NCI-H2171 (cell line): Measurements from ENCODE around the gene HOXD9.

Source experiments
- DNase-seq: peaks from one replicate; lab custom pipeline; 2025; lab: John Stamatoyannopoulos, UW

Gene HOXD9

DNA sequence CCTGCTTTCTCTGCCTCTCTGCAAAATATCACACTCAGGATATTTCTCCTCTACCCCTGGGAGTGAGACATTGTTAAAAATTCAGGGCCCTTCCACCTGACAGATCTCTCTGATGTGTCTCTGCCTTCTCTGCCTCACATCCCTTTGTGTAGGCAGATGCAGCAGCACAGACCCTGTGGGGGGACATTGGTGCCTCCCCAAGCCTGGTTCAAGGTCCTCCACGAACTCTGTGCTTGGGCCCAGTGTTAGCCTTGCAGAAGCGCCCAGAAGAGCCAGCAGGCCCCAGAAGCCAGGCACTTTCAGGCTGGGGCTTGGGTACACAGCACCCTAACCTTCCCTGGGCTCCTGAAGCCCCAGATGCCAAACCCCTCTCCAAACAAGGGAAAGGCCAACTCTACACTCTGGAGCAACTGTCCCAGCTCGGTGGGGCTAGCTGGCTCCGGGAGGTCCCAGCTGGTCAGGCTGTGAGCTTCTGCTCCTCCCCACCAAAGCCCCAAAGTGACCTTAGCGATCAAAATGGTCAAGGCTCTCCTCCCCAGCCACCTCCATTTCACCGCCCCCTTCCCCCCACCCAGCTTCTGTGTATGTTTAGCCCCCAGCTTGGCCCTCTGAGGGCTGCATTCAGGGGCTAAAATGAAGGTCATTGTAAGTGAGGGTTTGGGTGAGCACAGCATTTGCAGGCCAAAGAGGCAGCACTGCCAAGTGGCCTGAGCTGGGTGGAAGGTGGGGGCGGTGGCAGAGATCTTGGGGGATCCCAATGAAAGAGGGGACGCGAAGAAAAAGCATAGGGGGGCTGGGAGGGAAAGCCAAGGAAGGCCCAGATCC lies 2.6 kb downstream of the HOXD9 start:
- no peak for DNase-seq

DNA sequence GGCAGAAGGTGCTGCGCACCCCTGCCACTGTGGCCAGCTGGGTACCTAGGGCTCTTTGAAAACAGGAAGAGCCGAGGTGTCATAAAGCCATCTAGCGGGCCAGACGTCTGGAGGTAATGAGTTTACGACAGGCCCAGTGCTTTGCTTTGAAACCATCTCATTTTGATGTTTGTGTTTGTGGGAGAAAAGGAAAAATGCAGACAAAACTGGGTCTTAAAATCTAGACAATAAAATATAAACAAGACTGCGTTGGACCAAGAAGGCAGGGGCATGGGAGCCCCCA lies 3.2 kb downstream of the HOXD9 start:
- no peak for DNase-seq

DNA sequence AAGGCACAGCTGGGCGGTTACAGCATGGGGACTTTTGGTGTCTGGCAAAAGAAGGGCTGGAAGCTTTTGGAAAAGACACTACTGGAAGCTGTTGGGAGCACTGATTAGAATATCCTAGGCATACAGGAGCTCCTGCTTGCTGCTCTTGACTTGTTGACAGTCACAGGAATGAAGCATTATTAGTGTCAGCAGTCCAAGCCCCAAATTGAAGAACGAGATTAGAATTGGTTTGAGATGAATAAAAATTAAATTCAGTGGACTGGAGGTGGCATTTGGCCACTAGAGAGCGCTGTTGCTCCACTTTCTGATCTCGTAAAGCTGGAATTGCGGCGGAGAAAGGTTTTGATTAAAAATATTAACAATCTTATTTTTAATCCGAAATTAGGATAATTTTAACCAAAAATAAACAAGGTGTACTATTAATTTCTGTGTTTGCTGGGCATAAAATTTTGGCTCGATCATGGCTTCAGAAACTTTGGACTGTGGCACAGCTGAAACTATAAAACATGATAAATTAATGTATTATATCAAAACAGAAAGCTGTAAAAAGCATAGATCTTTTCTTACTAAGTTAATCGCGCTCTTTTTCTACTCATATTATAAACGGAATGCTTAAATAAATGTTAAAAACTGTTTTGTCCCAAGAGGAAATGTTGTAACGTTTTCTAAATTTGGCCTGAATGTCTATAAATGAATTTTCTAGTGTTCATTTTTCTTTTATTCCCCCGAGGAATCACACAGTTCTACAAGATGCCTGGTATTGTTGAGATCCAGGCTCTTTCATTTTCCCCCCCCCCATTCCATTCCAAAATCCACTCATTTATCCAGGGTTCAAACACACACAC lies 4.6 kb downstream of the HOXD9 start:
- DNase-seq, result peak; percentile 45

DNA sequence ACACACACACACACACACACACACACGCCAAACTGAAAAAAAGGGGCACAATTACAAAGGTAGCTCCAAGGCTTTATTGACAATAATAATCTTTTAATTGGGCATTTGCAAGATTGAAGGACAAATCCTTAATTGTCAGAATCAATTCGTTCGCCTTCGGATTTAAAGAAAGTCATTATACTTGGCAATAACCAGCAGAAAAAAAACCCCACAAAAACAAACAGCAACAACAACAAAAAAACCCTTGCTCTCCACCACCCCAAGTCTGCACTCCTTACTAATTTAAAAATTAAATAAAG lies 5.2 kb downstream of the HOXD9 start:
- DNase-seq, result no peak

DNA sequence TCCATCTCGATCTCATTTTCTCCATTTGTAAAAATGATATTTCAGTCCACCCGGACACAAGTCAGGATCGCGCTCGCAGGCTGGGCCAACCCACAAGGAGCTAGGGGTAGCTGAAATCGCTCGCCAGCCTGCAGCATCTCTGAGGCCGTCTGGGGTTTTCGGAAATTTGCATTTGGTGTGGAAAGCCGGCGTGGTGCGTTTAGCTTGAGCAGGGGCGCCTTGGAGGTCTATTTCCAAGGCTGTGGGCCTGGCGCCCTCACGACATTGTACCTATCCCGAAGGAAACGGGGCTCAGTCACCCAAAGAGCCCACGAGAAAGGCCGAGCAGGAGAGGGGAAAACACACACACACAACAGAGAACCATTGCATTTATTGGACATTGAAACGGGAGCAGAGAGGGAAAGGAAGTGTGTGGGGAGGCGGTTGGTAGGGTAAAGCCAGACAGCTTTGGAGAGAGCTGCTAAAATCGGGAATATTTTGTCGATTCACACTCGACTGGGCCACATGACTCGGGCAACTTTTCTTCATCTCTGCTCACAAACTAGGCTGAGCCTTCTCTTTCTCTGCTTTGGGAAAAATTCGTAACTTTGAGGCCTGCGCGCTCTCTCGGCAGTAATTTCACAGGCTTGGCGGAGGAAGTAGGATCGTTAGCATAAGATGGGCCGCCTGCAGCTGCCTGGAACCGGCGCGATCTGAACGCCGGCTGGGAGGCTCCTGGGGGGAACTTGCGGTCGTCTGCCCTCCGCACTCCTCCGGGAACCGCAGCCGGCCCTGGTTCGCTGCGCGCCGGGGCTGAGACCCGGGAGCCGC lies 5.9 kb downstream of the HOXD9 start:
- DNase-seq, result no peak

DNA sequence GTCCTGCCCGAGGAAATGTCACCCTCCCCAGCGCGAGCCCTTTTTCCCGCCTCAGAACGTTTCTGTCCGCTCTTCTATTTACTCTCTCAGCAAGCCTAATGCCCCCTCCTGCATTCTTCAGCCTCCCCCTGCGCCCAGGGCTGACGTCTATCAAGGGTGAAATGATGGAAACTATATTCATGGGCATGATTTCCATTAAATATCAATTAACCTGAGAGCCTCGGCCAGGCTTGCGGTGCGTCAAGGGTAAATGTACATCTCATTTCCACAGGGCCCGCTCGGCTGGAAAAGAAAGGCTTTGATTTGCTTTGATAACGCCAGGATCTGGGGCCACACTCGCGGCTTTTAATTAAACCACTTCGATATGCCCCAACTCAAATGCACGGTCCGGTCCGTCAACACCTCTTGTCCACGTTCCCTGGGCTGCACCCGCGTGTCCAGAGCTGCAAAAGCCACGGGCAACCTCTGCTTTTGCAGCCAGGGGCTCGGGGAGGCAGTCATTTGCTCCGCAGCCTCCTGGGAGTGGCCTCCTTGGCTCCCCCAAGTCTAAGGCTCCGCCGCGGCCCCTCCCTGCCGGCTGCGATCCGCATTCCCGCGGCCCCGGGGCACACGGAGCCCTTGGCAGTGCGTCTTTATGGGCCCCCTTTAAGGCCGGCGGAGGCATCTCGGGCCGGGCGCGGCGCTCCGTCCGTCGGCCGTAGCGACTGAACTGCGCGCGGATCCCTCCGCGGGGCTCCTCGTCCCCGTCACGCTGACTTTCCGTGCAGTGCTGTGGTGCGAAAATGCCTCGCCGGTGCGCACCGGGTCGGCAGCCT lies 6.7 kb downstream of the HOXD9 start, which contains the start of gene HOXD8:
HOXD8 (plus strand) TSS at position 724 of the 815 bp plus-strand sequence. CDS start 662 bp downstream, outside the sequence.
- DNase-seq, result peak; percentile 68

DNA sequence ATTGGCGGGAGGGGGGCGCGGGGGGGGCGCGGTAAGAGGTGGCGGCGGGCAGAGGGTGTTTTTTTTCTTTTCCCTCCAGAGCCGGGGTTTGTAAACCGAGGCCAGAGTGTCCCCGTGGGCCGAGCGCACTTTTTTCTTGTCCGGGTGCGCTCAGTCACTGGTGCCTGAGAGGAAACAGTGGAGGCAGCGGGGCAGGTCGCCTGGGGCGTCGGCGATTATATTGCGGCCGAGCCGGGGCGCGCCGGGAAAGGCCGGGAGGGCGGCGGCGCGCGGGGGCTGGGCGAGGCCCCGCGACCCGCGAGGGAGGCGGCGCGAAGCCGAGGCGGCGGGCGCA lies 7.3 kb downstream of the HOXD9 start:
- no peak for DNase-seq

DNA sequence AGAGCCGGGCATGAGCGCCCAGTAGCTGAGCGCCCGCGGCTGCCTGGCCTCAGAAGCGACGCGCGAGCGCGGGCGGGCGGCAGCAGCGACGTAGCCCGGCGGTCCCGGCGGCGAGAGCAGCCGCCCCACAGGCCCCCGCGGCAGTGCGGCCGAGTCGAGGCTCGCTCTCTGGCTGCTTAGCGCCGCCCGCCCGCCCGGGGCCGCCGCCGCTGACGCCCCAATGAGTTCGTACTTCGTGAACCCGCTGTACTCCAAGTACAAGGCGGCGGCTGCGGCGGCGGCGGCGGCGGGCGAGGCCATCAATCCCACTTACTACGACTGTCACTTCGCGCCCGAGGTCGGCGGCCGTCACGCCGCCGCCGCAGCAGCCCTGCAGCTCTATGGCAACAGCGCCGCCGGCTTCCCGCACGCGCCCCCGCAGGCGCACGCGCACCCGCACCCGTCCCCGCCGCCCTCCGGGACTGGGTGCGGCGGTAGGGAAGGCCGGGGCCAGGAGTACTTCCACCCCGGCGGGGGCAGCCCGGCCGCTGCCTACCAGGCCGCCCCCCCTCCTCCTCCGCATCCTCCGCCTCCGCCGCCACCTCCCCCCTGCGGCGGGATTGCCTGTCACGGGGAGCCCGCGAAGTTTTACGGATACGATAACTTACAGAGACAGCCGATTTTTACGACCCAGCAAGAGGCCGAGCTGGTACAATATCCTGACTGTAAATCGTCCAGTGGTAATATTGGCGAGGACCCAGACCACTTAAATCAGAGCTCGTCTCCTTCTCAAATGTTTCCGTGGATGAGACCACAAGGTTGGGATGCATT lies 7.8 kb downstream of the HOXD9 start:
- DNase-seq, result peak; percentile 63

DNA sequence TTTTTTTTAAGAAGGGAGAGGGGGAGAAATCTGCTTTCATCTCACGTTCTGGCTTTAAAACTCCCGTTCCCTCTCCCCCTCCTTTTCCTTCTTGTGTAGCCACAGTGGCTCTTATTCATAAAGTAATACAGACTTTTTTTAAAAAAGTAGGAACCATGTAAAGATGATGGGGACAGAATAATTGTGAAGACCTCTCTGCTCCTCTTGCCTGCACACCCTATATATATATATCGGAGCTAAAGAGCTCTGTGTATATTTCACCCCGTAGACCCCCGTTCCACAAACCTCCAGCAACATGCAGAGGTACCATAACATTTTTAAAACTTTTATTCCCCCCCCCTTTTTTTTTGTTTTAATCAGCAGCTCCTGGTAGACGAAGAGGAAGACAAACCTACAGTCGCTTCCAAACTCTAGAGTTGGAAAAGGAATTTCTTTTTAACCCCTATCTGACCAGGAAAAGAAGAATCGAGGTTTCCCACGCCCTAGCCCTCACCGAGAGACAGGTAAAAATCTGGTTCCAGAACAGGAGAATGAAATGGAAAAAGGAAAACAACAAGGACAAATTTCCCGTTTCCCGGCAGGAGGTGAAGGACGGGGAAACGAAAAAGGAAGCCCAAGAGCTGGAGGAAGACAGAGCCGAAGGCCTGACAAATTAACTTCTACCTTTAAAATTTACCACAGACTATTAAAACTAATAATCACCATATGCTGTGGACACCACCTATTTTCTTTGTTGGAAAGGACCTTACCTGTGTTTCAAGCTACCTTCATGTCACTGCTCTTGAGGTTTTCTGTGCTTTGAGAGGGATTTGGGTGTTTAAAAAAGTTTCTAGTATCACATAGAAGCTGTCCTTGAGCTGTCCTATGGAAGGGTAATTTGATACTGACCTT lies 8.7 kb downstream of the HOXD9 start:
- no peak for DNase-seq

DNA sequence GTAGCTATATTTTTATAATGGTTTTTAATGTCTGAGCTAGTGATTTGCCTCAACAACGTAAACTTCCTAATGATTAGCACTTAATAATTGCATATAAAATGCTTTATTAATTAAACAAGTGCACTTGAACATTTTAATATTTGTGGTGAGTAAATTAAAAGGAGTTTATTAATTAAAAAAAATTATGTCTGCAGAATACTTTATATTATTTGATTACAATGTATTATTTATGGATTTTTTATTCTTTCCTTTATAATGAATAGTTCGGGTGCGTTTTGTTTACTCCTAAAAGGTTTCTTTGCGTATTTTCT lies 9.3 kb downstream of the HOXD9 start:
- no peak for DNase-seq

DNA sequence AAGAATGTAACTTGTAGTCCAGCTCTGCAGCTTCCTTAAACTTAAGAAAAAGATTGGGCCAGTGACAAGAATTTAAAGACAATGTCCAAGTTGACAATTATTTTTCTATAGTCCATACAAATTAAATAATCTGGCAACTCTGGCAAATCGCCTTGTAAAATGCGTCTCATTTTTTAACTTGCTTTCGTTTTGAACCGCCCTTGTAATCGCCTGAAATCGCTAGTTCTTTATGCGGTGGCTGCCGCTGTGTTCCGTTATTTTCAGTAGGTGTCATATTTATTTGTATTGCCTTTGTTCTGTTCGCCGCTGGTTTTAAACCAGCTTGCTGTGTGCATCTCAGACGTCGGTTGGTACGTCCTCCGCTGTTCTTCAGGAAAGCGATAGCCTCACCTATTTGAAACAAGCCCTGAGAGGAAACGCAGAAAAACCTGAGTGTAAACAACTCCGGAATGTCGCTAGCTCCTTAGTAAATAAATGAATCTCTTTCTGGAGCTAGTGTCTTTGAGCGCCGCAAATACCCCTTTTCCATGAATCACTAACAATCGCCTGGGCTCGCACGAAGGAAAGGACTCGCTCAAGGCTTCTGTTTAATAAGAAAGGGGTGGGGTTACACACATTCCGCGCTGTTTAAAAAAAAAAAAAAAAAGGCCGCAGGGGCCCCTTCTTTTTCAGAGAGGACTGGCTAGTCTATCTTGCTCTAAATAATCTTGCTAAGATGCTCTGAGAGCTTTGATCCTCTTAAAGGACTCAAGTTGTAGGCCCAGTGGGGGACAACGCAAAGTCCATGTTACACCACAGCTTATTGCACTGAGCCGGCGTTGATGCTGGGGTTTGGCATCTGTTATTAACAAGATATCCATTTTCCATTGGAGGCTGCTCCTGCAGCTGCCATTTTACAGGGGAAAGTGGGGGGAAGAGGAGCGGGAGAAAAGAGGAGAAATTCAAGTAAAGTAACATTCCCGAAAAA lies 10.0 kb downstream of the HOXD9 start:
- no peak for DNase-seq

DNA sequence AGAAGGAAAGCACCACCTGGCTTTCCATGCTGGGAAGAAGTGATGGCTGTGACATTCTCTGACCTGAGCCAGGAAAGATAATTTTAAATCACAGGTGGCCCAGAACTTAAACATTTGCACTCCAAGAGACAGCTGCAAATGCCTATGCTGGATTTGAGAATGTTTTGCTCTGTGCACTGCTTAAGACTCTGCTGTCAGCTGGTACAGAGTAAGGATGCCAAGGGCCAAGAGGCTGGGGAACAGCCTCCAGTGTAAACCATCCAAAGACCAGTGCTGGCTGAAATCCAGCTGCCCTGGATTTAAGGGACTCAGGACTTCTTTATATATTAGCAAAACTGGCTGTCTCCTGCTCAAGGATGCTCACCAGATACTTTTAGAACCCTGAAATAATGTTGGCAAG lies 10.9 kb downstream of the HOXD9 start:
- DNase-seq, result no peak

DNA sequence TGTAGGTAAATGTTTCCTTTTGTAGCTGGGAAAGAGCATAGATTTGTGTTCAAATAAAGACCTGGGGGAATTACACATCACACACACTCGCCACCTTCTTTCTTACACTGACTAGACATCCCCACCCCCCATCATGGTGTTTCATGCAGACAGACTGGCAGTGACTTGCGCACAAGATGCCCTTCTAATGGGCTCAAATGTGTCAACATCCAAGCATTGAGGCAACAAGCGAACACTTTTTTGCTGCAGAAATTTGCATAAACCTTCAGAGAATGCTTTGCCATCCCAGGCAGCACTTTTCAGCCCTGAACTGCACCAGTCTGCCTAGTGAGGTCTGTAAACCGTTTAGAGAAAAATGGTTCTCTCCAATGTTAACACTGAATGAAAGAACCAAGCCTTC lies 11.5 kb downstream of the HOXD9 start:
- no peak for DNase-seq

DNA sequence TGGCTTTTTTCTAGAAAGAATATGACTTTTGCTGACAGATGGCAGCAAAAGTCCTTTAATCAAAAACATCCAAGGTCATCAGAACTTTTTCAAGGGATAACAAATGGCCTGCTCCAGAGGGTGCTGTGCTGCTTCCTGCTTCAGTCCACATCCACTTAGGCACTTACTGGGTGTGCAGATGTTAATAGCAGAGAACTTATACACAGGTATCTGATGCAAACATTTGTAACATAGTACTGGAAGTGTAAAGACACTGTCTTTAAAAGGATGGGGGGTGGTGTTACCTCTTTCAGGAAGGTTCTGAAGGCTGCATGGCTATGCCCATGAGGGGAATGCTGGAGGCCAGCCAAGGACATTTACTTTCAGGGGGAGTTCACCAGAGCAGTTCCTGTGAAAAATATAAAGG lies 12.5 kb downstream of the HOXD9 start:
- no peak for DNase-seq

DNA sequence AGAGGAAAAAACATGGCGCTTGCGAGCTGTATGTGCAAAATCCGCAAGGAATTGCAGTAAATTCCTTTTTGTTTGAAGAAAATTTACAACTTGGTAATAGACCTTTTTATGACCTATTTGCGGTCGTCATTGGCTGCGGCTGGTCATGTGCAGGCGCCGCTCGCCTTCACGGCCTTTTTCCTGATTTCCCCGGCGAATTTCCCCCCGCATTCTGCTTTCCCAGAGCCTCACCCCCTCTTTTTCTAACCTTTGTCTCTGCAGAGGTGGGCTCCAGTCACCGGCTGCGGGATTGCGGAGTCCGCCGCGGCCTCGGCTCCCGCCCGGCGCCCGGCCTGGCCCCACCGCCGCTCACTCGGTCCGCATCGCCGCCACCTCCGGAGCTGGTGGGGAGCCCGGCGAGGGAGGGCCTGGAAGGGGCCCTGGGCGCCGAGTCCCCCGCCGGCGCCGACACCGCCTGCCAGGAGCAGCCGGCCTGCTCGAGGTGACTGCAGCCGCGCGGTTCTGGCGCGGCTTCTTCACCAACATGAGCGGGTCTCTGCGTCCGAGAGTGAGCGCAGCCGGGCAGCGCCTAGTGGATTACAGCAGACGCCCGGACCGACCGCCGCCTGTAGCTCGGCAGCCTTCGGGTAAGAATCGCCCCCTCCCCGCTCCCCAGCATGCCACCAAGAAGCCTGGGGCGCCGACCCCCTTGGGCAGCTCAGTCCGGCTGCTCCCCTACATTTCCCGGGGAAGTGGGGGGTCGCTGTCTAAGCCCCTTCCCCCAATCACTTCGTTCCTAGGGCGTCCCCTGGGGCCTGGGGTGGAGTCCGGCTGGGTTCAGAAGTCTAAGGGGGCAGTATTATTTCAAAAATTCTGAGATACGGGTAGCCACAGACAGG lies 14.1 kb downstream of the HOXD9 start:
- no peak for DNase-seq

DNA sequence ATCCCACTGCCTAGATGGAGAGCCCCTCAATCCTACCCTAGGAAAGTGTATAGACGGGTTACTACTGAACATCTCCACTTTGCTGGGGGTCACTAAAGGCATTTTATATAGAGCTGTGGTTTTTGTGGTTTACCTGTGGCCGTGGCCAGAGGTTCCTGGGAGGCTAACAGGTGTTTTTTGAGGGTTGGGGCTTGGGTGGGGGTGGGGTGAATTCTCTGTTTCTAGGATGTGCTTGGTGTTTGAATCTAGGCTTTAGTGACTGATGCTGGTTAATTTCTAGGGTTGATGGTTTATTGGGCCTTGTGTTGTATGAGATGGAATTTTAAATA lies 14.7 kb downstream of the HOXD9 start:
- DNase-seq, result no peak

DNA sequence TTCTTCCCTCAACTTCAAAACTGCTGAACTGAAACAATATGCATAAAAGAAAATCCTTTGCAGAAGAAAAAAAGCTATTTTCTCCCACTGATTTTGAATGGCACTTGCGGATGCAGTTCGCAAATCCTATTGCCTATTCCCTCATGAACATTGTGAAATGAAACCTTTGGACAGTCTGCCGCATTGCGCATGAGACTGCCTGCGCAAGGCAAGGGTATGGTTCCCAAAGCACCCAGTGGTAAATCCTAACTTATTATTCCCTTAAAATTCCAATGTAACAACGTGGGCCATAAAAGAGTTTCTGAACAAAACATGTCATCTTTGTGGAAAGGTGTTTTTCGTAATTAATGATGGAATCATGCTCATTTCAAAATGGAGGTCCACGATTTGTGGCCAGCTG lies 15.4 kb downstream of the HOXD9 start:
- DNase-seq, result no peak

DNA sequence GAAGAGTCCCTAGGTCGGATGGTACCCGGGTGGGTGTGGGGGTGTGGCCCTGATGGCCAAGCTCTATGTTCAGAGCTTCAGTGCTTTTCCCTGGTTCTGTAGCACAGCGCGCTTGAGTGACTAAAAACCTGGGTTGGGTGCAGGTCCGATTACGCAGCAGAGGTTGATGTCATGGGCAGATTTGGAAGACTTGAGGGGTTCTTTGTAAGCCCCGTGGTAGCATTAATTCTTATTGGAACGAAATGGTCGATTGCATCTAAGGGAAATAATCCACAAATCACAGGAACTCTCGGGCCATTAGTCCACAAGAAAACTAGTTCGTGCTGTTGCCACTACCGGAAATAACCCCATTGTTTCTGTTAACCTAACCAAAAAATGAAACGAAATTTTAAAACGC lies 16.0 kb downstream of the HOXD9 start:
- no peak for DNase-seq
